GM18498 (cell line): ENCODE results near the gene CHRDL1.
"Not testable (repeated sequence)": the region's sequence is repeated elsewhere in the genome, so short reads cannot be mapped to it uniquely, and the experiment has no call there.

Experiments used
- ATAC-seq: cut with Tn5 transposase; IDR thresholded peaks from one replicate; pipeline ENCODE4 v1.9.1; 2021; ENCODE audit warnings: mild to moderate bottlenecking, moderate library complexity; ENCODE audit not compliant: unreplicated experiment

Gene CHRDL1

GRCh38 chrX:110795645-110796406, at the start of gene CHRDL1:
CHRDL1 (minus strand) TSS chrX:110795817; CDS start chrX:110792181, 3,636 bp downstream.
- ATAC-seq = no peak

GRCh38 chrX:110836982-110837381, 41.4 kb upstream of the CHRDL1 start:
- no peak for ATAC-seq

GRCh38 chrX:110836451-110836850, 40.8 kb upstream of the CHRDL1 start:
- no peak for ATAC-seq

GRCh38 chrX:110836001-110836400, 40.4 kb upstream of the CHRDL1 start:
- no peak for ATAC-seq

- ATAC-seq = no peak
Observed at GRCh38 chrX:110825972-110826371, 30.4 kb upstream of the CHRDL1 start.

- ATAC-seq = not testable (repeated sequence)
Observed at GRCh38 chrX:110816543-110816942, 20.9 kb upstream of the CHRDL1 start.

GRCh38 chrX:110806145-110806544, 10.5 kb upstream of the CHRDL1 start:
- ATAC-seq = no peak

- ATAC-seq = no peak
Observed at GRCh38 chrX:110805303-110805702, 9.7 kb upstream of the CHRDL1 start.

GRCh38 chrX:110804446-110804845, 8.8 kb upstream of the CHRDL1 start:
- no peak for ATAC-seq

GRCh38 chrX:110803506-110803905, 7.9 kb upstream of the CHRDL1 start:
- no peak for ATAC-seq

- no peak for ATAC-seq
Observed at GRCh38 chrX:110796407-110796697, 735 bp upstream of the CHRDL1 start.

- no peak for ATAC-seq
Observed at GRCh38 chrX:110794601-110795000, 1.0 kb downstream of the CHRDL1 start.

GRCh38 chrX:110791071-110791470, 4.5 kb downstream of the CHRDL1 start:
- no peak for ATAC-seq

GRCh38 chrX:110786486-110786885, 9.1 kb downstream of the CHRDL1 start:
- ATAC-seq = no peak

GRCh38 chrX:110759785-110760184, 35.8 kb downstream of the CHRDL1 start:
- ATAC-seq = no peak

- no peak for ATAC-seq
Observed at GRCh38 chrX:110758781-110759422, 36.7 kb downstream of the CHRDL1 start.

GRCh38 chrX:110755611-110756010, 40.0 kb downstream of the CHRDL1 start:
- no peak for ATAC-seq

GRCh38 chrX:110755061-110755460, 40.6 kb downstream of the CHRDL1 start:
- no peak for ATAC-seq

GRCh38 chrX:110750526-110751189, 45.0 kb downstream of the CHRDL1 start:
- ATAC-seq = no peak

- ATAC-seq = no peak
Observed at GRCh38 chrX:110748256-110748806, 47.3 kb downstream of the CHRDL1 start.

- no peak for ATAC-seq
Observed at GRCh38 chrX:110746014-110746413, 49.6 kb downstream of the CHRDL1 start.

GRCh38 chrX:110745288-110745687, 50.3 kb downstream of the CHRDL1 start:
- no peak for ATAC-seq
